Mucosa of descending colon (tissue), 3 donors: Measurements from ENCODE around the gene NTNG1. TPM values are rescaled to one million over a fixed set of nuclear protein-coding genes. Genes with fewer than 3 reads are reported as not detected.

Experiments
- ATAC-seq: fragments of 200-7000 bp; cut with Tn5 transposase; one replicate; pipeline ENCODE4 v1.9.1; 2020; ENCODE audit warnings: mild to moderate bottlenecking, moderate library complexity
- DNase-seq, 3 donors: peaks; one replicate each; pipeline ENCODE4 v3.0.0-alpha.2; 2020
- H3K36me3 ChIP-seq: fragments of 200-600 bp; one replicate; pipeline ENCODE4 v1.8.0; 2021; ENCODE audit warnings: low read depth, mild to moderate bottlenecking
- H3K4me1 ChIP-seq: fragments of 200-600 bp; one replicate; pipeline ENCODE4 v1.8.0; 2021; ENCODE audit warnings: low read depth, mild to moderate bottlenecking
- H3K4me3 ChIP-seq: fragments of 200-600 bp; one replicate; pipeline ENCODE4 v1.8.0; 2021; ENCODE audit warnings: mild to moderate bottlenecking
- H3K9me3 ChIP-seq: fragments of 200-600 bp; one replicate; pipeline ENCODE4 v1.8.0; 2021; ENCODE audit warnings: mild to moderate bottlenecking
- intact Hi-C, 2 donors: fragments of 100-400 bp; cut with DNase I in 1 of 2; cut with micrococcal nuclease in 1 of 2; formaldehyde crosslinking; loops; one replicate each; pipeline versions ENCODE4 v1.11.0 to v1.11.1; 2022; cut with DNase I, micrococcal nuclease
- total RNA-seq, 3 donors: library from RNA; stranded (reverse); fragmentation: NEBNext Ultra II Directional in 2 of 3; extraction: Animal tissue kit (Norgen Biotek cat#: 25700) in 2 of 3; gene quantifications; one replicate each; pipeline versions ENCODE4 v1.2.1 to v1.2.4, GENCODE V29; 2021 to 2023
- TF ChIP-seq, protein P1 (sequence below): fragments of 200-600 bp; IDR thresholded peaks from one replicate; pipeline ENCODE4 v1.8.0; 2022; ENCODE audit warnings: antibody characterized with exemption, mild to moderate bottlenecking
- donor health status: DM: no; HTN: no; CAD: no; lungs with moderate emphysema.
- donor health status: DM: no; HTN: no; CAD: no.
- donor health status: DM: no; HTN: yes; CAD: no.

NTNG1 gene
- total RNA-seq, 3 donors from 2014 or later = 0.23 to 2.5 (median 1.3) TPM

DNA sequence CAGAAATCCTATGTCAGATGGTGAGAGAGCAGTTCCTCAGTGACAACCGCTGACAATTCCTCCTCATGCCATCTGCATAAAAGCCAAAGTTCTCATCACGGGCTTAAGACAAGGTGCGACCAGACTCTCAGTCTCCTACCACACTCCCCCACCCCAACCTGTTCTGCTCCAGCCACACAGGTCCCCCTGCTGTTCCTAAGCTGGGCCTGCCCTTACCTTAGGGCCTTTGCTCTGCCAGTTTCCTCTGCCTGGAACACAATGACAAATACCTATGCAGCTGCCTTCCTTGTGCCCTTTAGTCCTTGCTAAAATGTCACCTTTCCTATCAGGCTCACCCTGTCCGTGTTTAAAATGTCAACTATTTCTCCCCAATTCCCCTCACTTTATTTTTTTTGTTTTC lies 382.2 kb downstream of the NTNG1 start:
- TF ChIP-seq, protein P1, sequence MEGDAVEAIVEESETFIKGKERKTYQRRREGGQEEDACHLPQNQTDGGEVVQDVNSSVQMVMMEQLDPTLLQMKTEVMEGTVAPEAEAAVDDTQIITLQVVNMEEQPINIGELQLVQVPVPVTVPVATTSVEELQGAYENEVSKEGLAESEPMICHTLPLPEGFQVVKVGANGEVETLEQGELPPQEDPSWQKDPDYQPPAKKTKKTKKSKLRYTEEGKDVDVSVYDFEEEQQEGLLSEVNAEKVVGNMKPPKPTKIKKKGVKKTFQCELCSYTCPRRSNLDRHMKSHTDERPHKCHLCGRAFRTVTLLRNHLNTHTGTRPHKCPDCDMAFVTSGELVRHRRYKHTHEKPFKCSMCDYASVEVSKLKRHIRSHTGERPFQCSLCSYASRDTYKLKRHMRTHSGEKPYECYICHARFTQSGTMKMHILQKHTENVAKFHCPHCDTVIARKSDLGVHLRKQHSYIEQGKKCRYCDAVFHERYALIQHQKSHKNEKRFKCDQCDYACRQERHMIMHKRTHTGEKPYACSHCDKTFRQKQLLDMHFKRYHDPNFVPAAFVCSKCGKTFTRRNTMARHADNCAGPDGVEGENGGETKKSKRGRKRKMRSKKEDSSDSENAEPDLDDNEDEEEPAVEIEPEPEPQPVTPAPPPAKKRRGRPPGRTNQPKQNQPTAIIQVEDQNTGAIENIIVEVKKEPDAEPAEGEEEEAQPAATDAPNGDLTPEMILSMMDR = no peak
- H3K9me3 ChIP-seq = no peaks in the 10 kb centered on the region
- no peaks in the 10 kb centered on the region for H3K36me3 ChIP-seq
- DNase-seq (no peak), ATAC-seq (no peak)
- intact Hi-C loops = no loop called here
- no peak overlapping the region for H3K4me3 ChIP-seq
- no peaks in the 10 kb centered on the region for H3K4me1 ChIP-seq

DNA sequence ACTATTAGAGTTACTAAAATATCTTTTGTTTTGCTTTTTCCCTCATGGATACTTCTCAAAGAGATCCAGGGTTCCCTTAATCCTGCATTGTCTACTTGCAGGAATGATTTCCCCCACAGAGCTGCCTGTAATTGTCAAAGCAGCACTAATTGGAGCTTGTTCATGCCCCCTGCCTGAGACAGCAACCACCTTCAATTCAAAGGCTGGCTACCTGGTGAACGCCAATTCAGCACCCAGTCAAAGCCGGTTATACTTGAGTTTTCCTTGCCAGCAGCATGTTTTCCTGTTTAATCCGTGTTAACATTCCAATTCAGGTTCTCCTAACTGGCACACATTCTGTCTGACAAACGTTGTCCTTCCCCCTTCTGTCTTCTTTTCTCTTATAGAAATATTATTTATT lies 382.9 kb downstream of the NTNG1 start:
- Histone ChIP-seq H3K36me3 (no peaks in the 10 kb centered on the region), H3K4me1 (no peaks in the 10 kb centered on the region), H3K9me3 (no peaks in the 10 kb centered on the region), H3K4me3 (no peak overlapping the region)
- DNase-seq = no peak
- no peak for ATAC-seq
- TF ChIP-seq, protein P1 = no peak
- intact Hi-C loops = no loop called here

DNA sequence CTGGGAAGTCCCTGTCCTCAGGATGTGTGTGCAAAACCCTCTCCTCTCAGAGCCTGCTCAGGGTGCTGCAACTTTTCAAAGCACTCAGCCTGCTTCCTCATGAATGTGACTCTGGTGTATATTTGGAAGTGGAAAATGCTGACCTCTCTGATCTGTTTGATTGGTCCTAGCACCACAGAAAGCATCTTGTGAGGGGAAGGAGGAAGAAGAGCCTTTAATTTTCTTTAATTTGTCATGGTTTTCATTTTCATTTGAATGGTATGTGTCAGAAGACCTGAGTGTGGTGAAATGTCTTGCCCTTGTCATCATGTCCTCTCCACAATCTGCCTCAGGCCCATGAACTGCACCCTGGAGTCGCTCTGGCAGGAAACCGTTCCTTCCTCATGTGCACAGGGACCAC lies 383.5 kb downstream of the NTNG1 start:
- H3K4me3 ChIP-seq = no peak overlapping the region
- no peaks in the 10 kb centered on the region for H3K9me3 ChIP-seq
- TF ChIP-seq, protein P1 = no peak
- H3K36me3 ChIP-seq = no peaks in the 10 kb centered on the region
- intact Hi-C loops = no loop called here
- DNase-seq (no peak), ATAC-seq (no peak)
- H3K4me1 ChIP-seq = no peaks in the 10 kb centered on the region

DNA sequence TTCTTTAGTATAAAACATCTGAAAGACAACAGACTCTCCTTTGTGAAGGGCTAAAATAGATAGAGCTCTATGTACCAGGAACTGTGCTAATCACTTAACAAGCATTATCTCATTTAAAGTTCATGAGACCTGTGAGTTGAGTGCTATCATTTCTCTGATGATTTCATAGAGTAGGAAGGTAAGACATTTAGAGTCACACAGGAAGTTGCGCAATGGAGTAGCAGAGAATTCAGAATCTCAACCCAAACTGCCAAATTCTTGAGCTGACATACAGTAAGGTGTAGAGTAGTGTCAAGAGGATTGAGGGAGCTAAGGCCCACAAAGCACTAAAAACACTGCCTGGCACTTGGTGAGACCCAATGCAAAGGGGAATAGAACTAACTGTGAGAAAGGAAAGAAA lies 384.3 kb downstream of the NTNG1 start:
- TF ChIP-seq, protein P1 = no peak
- ATAC-seq = no peak
- intact Hi-C loops = no loop called here

DNA sequence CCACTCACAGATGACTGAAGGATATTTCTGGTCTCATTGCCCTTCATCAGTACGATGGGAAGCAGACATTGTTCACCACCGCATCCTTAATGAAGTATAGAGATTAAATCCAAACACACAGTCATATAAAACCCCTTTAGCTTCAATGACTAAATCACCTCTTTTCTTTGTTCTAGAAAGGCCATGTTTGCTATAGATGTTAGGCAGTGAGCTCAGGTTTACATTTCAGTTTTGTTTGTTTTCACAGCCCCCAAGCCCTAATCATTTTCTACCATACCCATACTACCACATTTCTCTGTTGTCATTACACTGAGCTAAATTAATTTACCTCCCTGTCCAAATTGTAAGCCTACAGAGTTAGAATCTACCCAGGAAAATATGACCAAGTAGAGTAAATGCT lies 385.1 kb downstream of the NTNG1 start:
- DNase-seq (no peak), ATAC-seq (no peak)
- TF ChIP-seq, protein P1 = no peak
- no peaks in the 10 kb centered on the region for H3K36me3 ChIP-seq
- intact Hi-C loops = no loop called here
- H3K4me1 ChIP-seq = no peaks in the 10 kb centered on the region
- H3K9me3 ChIP-seq = no peaks in the 10 kb centered on the region
- H3K4me3 ChIP-seq = no peak overlapping the region

More for the DNA sequence above, 384.3 kb downstream of the NTNG1 start:
- Histone ChIP-seq H3K4me3 (no peak overlapping the region), H3K9me3 (no peaks in the 10 kb centered on the region), H3K36me3 (no peaks in the 10 kb centered on the region), H3K4me1 (no peaks in the 10 kb centered on the region)
- DNase-seq = no peak

DNA sequence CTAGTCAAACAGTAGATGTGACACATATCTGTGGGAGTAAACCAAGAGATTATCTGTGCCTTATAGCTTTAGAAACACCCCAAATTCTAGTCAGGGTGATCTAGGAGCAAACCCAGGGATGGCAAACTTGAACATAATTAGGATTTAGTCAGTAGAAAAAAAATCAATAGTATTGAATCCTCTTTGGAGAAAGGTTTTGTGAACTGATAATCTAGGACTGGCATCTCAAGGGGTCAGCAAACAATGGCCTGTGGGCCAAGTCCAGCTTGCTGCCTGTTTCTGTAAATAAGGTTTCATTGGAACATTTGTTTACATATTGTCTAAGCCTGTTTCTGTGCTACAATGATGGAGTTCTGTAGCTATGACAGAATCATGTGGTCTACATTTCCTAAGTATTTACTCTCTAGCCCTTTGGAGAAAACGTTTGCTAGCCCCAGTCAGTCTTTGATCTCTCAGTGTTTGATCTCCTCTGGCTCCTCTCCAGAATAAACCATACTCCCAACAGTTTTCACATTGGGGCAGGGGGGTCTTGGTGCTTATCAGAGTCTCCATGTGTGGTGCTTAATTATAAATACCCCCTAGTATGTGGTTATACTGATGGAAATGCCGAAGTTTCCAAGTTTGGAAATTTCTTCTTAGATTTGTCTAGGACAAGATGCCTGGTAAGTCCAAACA lies 385.8 kb downstream of the NTNG1 start:
- Histone ChIP-seq H3K4me3 (no peak overlapping the region), H3K4me1 (no peaks in the 10 kb centered on the region), H3K36me3 (no peaks in the 10 kb centered on the region), H3K9me3 (no peaks in the 10 kb centered on the region)
- intact Hi-C loops = no loop called here
- no peak for DNase-seq
- TF ChIP-seq, protein P1 = no peak
- no peak for ATAC-seq
